CD4-positive, alpha-beta T cell treated with Interleukin-2 at 100 ng/mL for 4 hours (primary cell): ENCODE measurements around the gene HPGD.

Experiments used
- DNase-seq: peaks from one replicate; pipeline ENCODE4 v3.0.0-alpha.2; 2020; ENCODE audit warnings: low spot score

HPGD gene

DNA sequence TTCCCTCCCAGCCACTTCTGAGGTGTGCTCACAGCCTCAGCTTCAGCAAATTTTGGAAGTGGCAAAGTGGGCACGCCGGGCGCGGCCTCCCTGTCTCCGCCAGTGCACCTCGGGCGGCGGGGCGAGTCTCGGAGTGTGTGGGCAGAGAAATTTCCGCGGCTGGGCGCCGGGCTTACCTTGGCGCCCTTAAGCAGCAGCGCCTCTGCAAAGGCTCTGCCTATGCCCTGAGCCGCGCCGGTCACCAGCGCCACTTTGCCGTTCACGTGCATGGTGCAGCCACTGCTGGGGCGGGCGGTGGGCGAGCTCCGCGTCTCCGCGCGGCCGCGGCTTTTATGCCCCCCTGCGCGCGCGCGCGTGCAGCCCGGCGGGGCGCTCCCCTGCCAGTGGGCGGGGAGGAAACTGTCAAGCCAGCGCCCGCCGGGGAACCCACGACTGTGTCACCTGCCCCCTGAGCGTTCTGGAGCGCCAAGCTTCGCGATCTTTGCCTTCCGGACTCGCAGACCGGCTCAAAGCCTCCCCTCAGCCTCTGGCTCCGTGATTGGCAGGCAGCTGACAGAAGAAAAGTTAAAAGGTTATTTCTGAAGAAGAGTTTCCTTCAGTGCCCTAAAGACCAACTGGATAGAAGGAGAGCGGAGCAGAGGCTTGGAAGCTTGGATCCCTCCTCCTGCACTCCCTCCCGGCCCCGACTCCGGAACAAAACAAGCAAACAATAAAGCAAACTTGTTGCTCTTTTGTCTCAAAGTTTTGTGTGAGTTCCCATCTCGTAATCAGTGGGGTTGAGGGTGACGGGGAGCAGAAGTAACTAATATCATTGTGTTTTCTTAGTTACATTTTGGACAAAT, at the start of gene HPGD:
HPGD (minus strand) TSS at position 306 of the 842 bp plus-strand sequence; CDS start at position 269, 37 bp downstream.
- DNase-seq, result peak; percentile 58

DNA sequence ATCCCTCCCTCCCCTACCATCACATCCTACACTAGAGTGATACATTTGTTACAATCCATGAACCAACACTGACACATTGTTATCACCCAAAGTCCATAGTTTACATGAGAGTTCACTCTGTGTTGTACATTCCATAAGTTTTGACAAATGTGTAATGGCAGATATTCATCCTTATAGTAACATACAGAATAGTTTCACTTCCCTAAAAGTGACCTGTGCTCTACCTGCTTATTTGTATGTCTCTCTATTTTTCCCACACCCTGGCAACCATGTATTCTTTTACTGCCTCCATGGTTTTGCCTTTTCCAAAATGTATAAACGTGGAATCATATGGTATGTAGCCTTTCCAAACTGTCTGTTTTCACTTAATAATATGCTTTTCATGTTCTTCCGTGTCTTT, 42.2 kb upstream of the HPGD start:
- DNase-seq, result no peak

DNA sequence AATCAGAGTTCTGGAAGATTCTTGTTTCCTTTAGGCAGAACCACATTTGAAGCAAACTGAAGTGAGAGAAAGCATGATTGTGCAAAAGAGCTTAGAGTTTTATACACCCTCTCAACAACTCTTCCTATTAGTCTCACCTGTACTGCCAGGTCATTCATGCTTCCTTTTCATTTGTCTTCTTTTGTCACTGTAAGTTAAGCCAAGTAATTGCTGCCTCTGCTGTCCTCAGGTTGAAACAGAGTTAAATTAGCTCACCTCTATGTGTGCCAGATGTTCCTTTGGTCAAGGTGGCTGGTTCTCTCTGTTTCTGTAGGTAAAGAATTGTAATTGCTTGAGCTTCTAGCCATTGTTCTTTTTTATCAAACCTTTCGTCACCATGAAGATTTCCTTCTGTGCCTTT, 41.1 kb upstream of the HPGD start:
- DNase-seq, result no peak

DNA sequence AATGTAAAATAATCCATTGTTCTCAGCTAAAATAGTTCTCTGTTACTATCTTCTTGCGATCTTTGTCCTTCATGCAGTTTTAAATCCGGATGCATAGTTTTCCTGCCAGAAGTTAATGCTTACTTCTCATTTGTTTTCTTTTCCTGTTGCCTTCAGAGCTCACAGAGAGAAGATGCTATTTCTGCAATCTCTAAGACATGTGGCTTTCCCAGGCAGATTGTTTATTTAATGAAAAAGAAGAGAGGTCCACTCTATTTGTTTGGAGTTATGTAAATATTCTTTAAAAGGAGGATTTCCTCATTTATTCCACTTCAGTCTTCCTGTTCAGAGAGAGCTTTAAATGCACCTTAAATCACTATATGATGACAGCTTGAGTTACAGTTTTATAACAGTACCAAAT, 39.3 kb upstream of the HPGD start:
- DNase-seq, result no peak

DNA sequence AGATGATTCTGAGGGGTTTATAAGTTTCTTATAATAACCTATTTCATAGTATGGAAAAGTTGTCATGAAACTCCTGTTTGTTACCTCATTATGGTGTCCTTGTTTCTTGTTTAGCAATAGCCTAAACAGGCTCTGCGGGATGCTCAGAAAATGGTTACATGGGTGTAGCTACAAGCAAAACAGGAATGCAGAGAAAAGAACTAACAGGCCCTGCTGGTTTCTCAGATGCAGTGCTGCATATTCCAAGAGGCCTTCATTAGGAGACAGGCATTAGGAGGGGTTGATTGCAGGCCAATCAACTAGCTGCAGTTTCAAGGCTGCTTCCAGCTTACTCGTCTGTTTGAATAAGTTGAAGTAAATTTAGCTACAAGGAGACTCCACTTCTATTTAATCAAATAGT, 37.6 kb upstream of the HPGD start:
- DNase-seq, result no peak

DNA sequence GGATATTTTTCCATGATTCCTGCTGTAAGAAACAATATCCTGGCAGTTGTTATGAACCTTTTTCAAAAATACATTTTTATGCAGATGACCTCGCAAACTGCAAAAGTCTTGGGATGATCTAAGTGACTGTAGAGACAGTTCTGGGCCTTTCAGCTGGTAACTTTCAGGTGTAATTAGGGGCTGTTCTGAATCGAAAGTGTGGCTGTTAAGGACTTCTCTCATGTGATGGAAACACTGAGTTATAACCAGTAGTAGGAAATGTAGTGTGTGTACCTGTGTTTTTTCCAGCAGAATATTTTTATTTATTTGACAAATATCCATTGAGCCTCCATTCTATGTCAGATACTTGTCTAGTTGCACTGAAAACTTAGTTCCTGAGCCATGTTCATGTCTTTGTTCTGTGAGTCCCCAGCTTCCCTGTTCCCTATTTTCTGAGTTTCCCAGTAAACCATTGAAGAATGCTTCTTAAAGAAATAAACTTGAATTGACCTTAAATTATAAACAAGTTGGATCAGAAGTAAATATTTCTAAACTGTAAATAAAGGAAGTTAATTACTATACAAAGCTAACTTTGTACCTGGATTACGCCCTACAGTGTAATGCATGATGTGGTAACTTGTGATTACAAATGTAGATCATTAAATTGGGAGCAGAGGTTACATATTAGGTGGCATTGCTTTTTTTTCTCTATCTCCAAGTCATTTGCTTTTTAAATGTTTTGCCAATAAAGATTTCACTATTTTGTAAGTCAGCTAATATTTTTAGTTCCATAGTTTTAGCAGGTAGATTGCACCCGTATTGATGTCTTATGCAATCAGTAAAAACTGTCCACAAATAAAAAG, 33.7 kb upstream of the HPGD start:
- DNase-seq, result no peak

DNA sequence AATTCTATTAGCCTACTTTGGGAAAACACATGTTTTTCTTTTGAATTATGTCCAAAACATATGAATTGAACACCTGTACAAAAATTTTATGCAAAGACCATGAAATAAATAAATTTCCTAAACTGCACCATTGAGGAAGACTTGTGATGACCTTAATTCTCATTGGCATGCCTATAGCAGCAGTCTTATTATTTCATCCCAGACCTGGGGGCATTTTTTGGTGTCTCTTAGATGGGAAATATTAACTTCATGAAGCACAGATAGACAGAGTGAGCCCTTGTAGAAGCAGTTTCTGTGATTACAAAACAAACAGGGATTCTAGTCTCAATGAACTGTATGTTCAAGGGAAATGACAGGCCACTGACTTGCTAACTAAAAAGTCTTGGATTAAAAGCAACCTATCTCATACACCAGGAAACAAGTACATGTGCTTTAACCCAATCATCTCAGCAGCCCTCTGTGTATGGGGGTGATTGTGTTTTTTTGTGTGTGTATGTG, 32.0 kb upstream of the HPGD start:
- no peak for DNase-seq

DNA sequence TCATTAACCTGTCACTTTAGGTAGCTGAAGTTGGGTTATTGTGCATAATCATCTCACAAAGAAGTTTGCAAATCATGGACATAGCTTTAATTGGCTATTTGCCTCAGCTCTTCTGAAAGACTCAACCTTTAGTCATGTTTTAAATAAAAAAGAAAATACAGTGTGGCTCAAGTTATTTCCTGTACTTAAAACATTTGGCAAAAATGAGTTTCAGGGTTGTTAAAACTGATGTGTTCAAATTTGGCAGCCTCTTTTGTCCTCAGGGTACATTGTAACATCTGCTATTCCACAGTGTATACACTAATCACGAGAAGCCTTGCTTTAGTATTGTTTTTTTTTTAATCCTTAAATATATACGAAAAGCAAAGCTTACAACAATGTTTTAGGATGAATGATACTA, 31.5 kb upstream of the HPGD start:
- DNase-seq, result no peak

DNA sequence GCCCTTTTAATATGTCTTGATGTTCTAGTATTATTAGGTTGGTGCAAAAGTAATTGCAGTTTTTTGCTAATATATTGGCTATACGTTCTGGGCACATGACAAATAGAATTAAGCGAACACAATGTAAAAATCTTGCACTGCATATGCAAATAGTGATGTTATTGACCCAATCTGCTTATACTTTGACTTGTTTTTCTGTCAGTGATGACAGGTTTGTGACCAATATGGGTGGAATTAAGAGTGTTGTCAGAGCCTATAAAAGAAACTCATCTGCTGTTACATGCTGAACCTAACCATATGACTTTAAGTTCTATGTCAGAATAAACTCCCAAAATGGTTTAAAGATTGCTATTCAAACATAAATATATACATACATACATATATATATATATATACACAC, 30.7 kb upstream of the HPGD start:
- no peak for DNase-seq

DNA sequence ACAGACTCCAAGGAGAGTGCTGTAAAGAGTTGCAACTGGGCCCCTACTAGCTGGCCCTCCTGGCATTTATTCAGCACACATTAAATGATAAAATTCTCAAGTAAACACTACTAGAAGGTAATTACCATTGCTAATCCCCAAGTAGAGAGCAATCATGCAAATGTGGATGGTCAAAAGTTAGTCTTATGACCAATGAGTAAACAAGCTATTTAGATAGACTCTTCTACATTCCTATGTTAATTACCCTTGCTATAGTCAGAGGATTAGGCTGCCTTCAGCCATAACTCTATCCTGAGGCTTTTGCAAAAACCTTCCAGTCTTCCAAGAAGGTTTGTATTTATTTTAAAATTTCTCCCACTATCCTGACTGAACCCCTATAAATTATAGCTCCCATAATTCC, 28.3 kb upstream of the HPGD start:
- DNase-seq, result no peak

DNA sequence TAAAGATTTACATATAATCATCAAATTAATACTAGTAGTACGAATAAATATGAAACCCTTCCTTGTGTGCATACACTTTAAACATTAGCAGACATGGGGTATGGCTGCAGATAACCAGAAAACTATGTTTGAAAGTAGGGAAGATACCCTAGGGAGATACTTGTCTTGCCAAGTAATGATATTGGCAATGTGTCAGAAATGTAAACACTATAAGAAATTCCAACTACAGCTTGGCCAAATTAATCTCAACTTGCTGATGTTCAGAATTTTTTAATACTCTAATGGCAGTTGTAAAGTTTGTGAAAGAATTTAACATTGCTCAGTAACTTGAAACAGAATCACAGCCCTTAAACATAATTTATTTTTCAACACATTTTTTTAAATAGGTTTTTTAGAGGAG, 27.4 kb upstream of the HPGD start:
- no peak for DNase-seq

DNA sequence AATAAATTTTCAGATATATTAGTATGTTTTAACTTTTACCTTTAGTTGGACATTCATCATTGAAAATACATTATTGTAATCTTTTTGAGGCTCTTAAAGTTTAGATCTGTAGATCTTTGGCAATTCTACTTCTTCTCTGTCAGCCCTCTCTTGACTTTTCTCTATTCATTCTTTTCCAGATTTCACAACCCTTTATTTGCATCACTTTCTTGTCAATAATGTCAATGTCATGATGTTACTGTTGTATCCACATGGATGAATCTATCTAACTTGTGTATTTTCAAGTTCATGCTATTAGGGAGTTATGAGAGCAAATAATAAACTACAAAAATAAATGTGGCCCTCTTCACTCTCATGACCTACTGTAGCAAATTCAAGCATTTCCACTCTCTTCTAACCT, 23.0 kb upstream of the HPGD start:
- no peak for DNase-seq

DNA sequence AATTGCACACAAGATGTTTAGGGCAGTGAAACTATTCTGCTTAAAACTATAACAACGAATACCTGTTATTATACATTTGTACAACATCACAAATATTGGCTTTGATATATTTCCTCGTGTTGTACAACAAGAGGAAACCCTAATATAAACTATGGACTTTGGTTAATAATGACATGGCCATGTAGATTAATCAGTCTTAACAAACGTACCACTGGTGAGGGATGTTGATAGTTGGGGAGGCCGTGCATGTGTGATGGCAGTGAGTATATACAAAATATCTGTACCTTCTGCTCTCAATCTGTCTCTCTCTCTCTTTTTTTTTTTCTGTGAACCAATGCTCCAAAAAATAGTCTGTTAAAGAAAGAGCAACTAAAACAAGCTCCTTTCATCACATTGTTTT, 22.2 kb upstream of the HPGD start:
- DNase-seq, result no peak

DNA sequence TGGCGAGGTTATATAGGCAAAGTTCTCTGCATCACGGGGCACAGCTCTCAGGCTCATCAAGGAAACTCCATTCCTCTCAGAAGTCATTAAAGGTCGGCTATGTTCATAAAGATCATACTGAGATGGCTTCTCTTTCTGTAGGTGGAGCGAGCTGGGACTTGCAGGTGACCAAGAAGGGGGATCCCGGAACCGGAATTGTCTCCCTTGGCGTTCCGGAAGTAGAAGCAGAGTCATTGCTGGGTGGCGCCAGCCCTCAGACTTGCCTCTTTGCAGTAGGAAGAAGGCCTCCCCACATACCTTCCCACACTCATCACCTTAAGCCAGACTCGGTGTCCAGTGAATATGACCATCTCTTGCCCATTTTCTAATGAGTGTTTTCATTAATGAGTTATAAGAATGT, 17.9 kb upstream of the HPGD start:
- no peak for DNase-seq

DNA sequence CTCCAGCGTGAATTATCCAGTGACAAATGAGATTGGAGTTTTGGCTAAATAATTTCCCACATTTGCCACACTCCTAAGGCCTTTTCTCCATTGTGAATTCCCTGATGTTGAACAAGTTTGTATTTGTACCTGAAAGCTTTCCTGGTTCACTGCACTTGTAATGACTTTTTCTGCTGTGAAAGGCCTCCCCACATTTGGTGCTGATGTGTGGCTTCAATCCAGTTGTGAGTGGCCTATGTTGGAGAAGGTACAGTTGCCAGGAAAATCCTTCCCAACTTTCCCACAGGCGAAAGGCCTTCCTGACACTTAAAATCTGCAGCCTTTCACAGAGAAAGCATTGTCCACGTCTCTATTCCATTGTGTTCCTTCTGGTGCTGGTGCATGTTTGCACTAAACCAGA, 17.3 kb upstream of the HPGD start:
- DNase-seq, result no peak

DNA sequence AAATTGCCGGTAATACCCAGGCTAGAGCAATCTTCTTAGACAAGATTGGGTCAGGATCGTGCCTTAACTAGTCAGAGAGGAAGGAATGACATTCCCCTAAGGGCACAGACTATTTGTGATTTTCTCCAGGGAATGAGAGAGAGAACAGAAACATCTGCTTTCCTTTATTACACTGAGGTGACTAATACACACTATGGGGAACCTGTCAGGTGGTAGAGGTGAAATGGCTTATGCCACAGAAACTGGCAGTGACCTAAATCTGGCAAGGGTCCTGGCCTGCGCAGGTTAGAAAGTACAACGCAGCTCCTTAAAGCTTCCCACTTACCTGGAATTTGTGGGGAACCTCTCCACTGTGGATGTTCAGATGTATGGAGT, 16.6 kb upstream of the HPGD start:
- DNase-seq, result no peak

DNA sequence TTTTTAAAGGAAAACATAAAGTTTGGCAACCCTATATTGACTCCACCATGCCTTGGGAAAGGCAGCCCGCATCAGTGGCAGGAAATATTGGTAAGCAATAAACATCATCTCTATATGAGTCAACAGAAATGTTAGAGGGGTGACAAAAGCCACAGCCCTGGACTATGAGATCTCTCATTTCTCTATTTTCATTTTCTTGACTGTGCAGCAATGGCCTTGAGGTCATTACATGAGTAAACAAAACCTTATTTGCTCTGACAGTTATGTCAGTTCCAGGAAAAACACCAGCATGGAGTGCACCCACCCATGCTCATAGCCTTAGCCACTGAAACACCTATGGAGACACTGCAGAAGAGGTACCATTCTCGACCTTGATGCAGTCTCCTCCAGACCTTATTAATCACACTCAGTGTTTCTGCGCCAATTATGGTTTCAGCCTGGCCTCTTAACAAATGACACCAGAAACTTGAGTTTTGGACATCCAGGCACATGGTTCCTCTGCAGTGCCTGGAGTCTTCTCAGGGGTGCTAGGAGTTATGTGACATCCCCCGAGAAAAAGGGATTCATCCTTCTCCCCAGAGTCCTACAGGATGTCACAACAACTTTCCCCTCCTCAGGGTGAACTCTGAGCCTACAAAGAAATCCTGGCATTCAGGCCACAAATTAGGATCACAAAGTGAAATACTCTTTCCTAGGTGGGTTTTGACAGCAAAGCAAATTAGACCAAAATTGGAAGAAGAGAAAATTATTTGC, 16.0 kb upstream of the HPGD start:
- DNase-seq, result no peak

DNA sequence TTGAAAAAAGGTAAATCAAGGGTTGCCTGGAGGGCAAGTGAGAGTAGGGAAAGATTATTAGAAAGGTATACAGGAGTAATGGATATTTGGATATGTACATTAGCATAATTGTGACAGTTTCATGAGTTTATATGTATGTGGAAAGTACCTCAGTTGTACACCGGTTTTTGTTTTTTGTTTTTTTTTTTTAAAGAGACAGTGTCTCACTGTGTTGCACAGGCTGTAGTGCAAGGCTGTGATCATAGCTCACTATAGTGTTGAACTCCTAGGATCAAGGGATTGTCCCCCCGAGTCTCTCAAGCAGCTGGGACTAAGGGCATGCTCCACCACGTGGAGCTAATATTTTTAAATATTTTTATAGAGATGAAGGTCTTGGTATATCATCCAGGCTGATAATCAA, 15.3 kb upstream of the HPGD start:
- DNase-seq, result no peak

DNA sequence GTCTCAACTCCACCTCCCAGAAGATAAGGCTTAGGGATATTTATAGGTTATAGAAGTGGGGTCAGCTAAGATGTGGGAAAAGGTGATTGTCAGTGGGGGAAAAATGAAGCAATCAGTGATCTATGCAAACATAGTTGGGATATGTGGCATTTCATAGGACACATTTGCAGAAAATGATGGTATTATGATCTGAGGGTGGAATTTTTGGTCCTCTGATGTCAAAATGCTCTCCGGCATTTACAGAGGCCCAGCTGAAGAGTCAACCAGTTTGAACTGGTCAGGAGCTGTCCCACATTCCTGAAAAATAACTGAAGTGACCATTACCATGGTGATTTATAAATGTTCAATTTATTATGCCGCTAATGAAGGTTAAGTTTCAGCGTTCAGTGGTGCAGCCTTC, 12.2 kb upstream of the HPGD start:
- DNase-seq, result no peak

DNA sequence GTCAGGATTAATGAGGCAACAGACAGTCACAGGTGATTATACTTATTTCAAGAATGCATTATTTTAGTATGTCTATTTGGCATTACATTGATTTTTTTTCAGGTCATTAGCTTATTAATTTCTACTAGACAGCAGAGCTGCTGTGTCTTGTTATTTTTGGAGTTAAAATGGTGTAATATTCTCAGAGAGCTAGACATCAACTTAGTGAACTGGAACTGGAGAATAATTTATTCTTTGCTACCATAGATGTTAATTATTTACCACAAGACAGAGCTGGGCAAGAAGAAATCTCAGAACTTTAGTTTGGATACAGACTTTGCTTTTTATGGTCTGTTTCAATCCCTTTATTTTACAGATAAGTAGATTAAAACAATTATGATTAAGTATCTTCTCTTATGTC, 10.2 kb upstream of the HPGD start:
- DNase-seq, result no peak

DNA sequence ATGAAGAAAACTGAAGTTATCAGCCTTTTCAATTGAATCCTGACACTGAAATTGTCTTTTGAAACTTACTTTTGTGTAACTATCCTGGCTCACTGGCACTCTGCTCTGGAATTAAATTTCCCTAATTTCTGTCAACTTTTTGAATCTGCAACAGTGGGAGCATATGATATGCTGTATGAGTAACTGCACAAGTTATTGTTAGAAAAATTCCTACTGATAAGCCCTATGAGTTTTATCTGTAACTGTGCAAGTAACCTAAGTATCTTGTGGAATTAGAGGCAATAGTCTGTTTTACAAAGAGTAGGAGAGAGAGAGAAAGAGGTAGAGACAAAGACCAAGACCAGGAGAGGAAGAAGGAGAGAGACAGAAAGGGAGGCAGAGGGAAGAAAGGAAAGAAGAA, 9.2 kb upstream of the HPGD start:
- DNase-seq, result no peak

DNA sequence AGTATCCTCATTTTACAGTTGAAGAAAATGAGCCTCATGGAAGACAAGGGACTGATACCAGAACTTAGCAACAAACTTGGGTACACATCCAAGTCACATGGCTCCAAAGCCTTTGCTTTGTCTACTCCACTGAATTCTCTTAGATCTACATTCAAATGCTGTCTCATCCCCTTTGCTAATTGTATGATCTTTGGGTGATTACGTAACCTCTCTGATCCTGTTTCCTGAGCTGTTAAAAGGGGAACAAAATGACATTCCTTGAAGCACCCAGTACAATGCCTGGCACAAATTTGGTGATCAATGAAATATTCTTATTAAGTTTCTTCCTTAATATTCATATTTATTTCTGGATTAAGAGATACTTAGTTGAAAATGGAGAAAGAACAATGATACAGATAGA, 5.9 kb upstream of the HPGD start:
- DNase-seq, result no peak

DNA sequence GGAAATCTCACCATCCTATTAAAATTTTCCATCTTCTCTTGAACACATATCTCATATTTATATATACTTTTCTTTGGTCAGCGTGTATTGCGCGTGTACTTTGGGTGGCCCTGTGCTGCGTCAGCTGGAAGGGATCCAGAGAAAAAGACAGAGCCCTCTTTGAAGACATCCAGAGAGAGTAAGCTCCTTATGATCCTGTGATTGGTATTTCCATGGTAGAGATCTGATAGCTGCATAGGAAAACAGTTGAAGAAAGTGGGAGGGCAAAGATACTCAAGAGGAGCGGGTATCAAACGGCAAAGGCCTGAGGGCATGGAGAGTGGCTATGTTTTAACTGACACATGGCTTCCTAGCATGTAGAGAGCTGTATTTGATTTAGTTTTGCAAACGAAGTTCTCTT, 4.4 kb upstream of the HPGD start:
- DNase-seq, result no peak
